Gastrocnemius medialis (tissue), 4 donors: Measurements from ENCODE around the gene FNDC3B. TPM values are rescaled to one million over a fixed set of nuclear protein-coding genes. Genes with fewer than 3 reads are reported as not detected.

Experiments used
- ATAC-seq, 2 donors: fragments of 150-250 bp; one replicate each; pipeline ENCODE4 v1.9.1; 2016
- DNase-seq, 2 donors: peaks; one replicate each; pipeline ENCODE4 v3.0.0-alpha.2; 2019
- H3K27ac ChIP-seq, 4 donors: fragments of 200-600 bp; sonication (generic); 1 replicate in 1 of 4; 2 replicates in 3 of 4; pipeline ENCODE4 v1.5.1; 2016 to 2018; ENCODE audit warnings: mild to moderate bottlenecking in 2 of 4, moderate library complexity in 1 of 4
- H3K27me3 ChIP-seq, 3 donors: fragments of 200-600 bp; sonication (generic) in 2 of 3; 1 replicate in 1 of 3; 2 replicates in 2 of 3; pipeline versions ENCODE4 v1.5.1 to v1.6.0; 2016 to 2019; ENCODE audit warnings: mild to moderate bottlenecking in 1 of 3, moderate library complexity in 1 of 3
- H3K36me3 ChIP-seq, 2 donors: fragments of 200-600 bp; sonication (generic) in 1 of 2; one replicate each; pipeline ENCODE4 v1.5.1; 2017 to 2018
- H3K4me1 ChIP-seq, 2 donors: fragments of 200-600 bp; sonication (generic) in 1 of 2; one replicate each; pipeline ENCODE4 v1.5.1; 2016 to 2017; ENCODE audit warnings: mild to moderate bottlenecking in 2 of 2
- H3K4me3 ChIP-seq, 4 donors: fragments of 200-600 bp; sonication (generic) in 3 of 4; 1 replicate in 1 of 4; 2 replicates in 3 of 4; pipeline ENCODE4 v1.5.1; 2016 to 2019; ENCODE audit warnings: mild to moderate bottlenecking in 2 of 4
- H3K9me3 ChIP-seq, 3 donors: fragments of 200-600 bp; sonication (generic) in 2 of 3; 1 replicate in 1 of 3; 2 replicates in 2 of 3; pipeline ENCODE4 v1.5.1; 2016 to 2019
- CTCF ChIP-seq, 5 experiments: fragments of 450-650 bp in 3 of 5; fragments of 200-600 bp in 2 of 5; sonication (generic) in 2 of 5; IDR thresholded peaks in 4 of 5; conservative IDR thresholded peaks in 1 of 5; 1 replicate in 4 of 5; 2 replicates in 1 of 5; pipeline ENCODE4 v1.5.1; 2016 to 2019; ENCODE audit warnings: antibody characterized with exemption in 5 of 5, mild to moderate bottlenecking in 3 of 5, moderate library complexity in 3 of 5
- POLR2A ChIP-seq, 2 donors: fragments of 450-650 bp; IDR thresholded peaks; one replicate each; pipeline ENCODE4 v1.6.1; 2017; ENCODE audit warnings: antibody characterized with exemption in 2 of 2, mild to moderate bottlenecking in 2 of 2, moderate library complexity in 2 of 2
- in situ Hi-C, 4 donors: fragments of 200-750 bp; cut with MboI; loops; one replicate each; pipeline versions ENCODE4 v1.15.0 to v1.8.0; 2017; ENCODE audit warnings: low sequenced_read_pairs in 4 of 4
- intact Hi-C: fragments of 100-400 bp; cut with DNase I; formaldehyde crosslinking; loops from one replicate; pipeline ENCODE4 v1.15.1; 2023; ENCODE audit warnings: low total_unique reads
- total RNA-seq, 4 donors: library from RNA; depleted of rRNA; stranded (reverse); fragments of >200 nt; gene quantifications; one replicate each; pipeline versions ENCODE4 v1.1.0 to v1.2.3, GENCODE V29; 2016

Gene FNDC3B
- total RNA-seq, 4 donors from 2014 or later, result 42.5 to 110 (median 74.2) TPM

GRCh38 chr3:172099495-172099808, 60.1 kb downstream of the FNDC3B start:
- in situ Hi-C loops (no loop called here), intact Hi-C loops (loop anchor here (5.0 kb wide), 1 partner anchor 57 kb away; no protein-coding TSS in a partner anchor)
- H3K4me1 ChIP-seq, result peaks cover 89 to 91% of the 10 kb centered on the region in 2 donors
- no peaks in the 10 kb centered on the region for H3K27me3 ChIP-seq
- H3K4me3 ChIP-seq, result no peak overlapping the region
- TF ChIP-seq CTCF (IDR thresholded peaks at IDR 0.05 in 4 of 5, conservative IDR thresholded peaks at IDR 0.05 in 1 of 5) (no peak), POLR2A (IDR thresholded peaks at IDR 0.05) (no peak)
- no peaks in the 10 kb centered on the region for H3K9me3 ChIP-seq
- H3K27ac ChIP-seq, result peak overlapping the region; percentile 33 to 72 (median 60)
- DNase-seq (no peak), ATAC-seq (no peak)
- H3K36me3 ChIP-seq, result no peaks in the 10 kb centered on the region

GRCh38 chr3:172100482-172100881, 61.1 kb downstream of the FNDC3B start:
- ATAC-seq (no peak), DNase-seq (no peak)
- no peak overlapping the region for H3K4me3 ChIP-seq
- TF ChIP-seq CTCF (IDR thresholded peaks at IDR 0.05 in 4 of 5, conservative IDR thresholded peaks at IDR 0.05 in 1 of 5) (no peak), POLR2A (IDR thresholded peaks at IDR 0.05) (no peak)
- H3K27ac ChIP-seq, result peak overlapping the region in 2 of 4 donors; percentile 15 to 57
- H3K4me1 ChIP-seq, result peaks cover 94 to 95% of the 10 kb centered on the region in 2 donors
- no peaks in the 10 kb centered on the region for H3K36me3 ChIP-seq
- in situ Hi-C loops (no loop called here), intact Hi-C loops (no loop called here)
- no peaks in the 10 kb centered on the region for H3K27me3 ChIP-seq
- H3K9me3 ChIP-seq, result no peaks in the 10 kb centered on the region

- in situ Hi-C loops, result no loop called here
- ATAC-seq (no peak), DNase-seq (no peak)
- H3K27ac ChIP-seq, result peak overlapping the region; percentile 4 to 57 (median 7)
- H3K36me3 ChIP-seq, result no peaks in the 10 kb centered on the region
- H3K9me3 ChIP-seq, result no peaks in the 10 kb centered on the region
- no peaks in the 10 kb centered on the region for H3K27me3 ChIP-seq
- intact Hi-C loops, result no loop called here
- peaks cover 91 to 94% of the 10 kb centered on the region in 2 donors for H3K4me1 ChIP-seq
- TF ChIP-seq POLR2A (IDR thresholded peaks at IDR 0.05) (no peak), CTCF (IDR thresholded peaks at IDR 0.05 in 4 of 5, conservative IDR thresholded peaks at IDR 0.05 in 1 of 5) (no peak)
- H3K4me3 ChIP-seq, result no peak overlapping the region
Observed at GRCh38 chr3:172101107-172101506, 61.7 kb downstream of the FNDC3B start.

- H3K9me3 ChIP-seq, result no peaks in the 10 kb centered on the region
- peak overlapping the region in 1 of 4 donors; percentile 6 for H3K27ac ChIP-seq
- H3K4me3 ChIP-seq, result no peak overlapping the region
- no peaks in the 10 kb centered on the region for H3K36me3 ChIP-seq
- H3K27me3 ChIP-seq, result no peaks in the 10 kb centered on the region
- DNase-seq (no peak), ATAC-seq (no peak)
- in situ Hi-C loops (no loop called here), intact Hi-C loops (no loop called here)
- TF ChIP-seq POLR2A (IDR thresholded peaks at IDR 0.05), result no peak
- TF ChIP-seq CTCF (IDR thresholded peaks at IDR 0.05 in 4 of 5, conservative IDR thresholded peaks at IDR 0.05 in 1 of 5), result no peak
- peaks cover 83 to 90% of the 10 kb centered on the region in 2 donors for H3K4me1 ChIP-seq
Observed at GRCh38 chr3:172102123-172102882, 62.9 kb downstream of the FNDC3B start.
